Caki2 (cell line): ENCODE results near the gene AMIGO3. TPM values are rescaled to one million over a fixed set of nuclear protein-coding genes. Genes with fewer than 3 reads are reported as not detected.

Source experiments
- DNase-seq: peaks from one replicate; pipeline ENCODE4 v3.0.0-alpha.2; 2015; ENCODE audit warnings: low read depth
- in situ Hi-C: cut with HindIII; loops from 2 replicates; pipeline ENCODE4 v1.10.0; 2016; ENCODE audit warnings: low sequenced_read_pairs, low pct_unique_long_range_greater_than_20kb, mixed read lengths
- total RNA-seq: library from RNA; depleted of rRNA; stranded (reverse); fragments of >200 nt; shearing (Covaris generic); gene quantifications from 2 replicates; pipeline ENCODE4 v1.2.3, GENCODE V29; 2014; ENCODE audit warnings: low replicate concordance

Gene AMIGO3
- total RNA-seq, 1 experiment from 2014 or later: not detected

DNA sequence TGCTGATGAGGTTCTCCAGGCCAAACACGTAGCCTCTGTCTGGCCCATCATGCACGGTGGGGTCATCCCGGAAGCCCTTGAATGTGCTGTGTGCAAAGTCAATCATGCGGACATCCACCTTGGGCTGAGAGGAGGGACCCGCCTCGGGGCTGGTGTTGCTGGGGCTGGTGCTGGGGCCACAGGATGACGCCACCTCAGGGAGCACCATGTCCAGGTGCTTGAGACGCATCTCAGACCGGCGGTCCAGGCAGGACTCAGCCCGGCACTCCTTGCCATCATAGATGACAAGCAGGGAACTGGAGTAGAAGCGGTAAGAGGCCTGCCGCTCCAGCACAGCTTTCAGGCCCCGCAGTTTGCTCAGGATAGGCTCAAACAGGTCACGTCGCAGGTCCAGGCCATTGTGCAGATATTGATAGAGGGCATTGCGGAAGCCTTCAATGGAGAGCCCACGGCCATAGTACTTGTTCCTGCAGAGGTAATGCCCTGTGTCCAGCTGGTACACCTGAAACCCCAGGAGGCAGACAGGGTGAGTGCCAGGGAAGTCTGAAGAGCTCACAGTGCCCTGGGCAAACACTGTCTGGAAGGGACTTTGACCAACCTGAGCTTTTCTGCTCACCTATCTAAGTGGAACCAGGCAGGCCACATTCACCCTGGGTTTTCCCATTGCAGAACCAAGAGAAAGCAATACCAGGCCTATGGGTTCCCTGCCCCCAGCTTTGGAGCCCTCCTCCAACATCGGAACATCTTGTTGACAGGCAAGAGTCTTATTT lies 7.9 kb upstream of the AMIGO3 start:
- in situ Hi-C loops: no loop called here
- DNase-seq: no peak

DNA sequence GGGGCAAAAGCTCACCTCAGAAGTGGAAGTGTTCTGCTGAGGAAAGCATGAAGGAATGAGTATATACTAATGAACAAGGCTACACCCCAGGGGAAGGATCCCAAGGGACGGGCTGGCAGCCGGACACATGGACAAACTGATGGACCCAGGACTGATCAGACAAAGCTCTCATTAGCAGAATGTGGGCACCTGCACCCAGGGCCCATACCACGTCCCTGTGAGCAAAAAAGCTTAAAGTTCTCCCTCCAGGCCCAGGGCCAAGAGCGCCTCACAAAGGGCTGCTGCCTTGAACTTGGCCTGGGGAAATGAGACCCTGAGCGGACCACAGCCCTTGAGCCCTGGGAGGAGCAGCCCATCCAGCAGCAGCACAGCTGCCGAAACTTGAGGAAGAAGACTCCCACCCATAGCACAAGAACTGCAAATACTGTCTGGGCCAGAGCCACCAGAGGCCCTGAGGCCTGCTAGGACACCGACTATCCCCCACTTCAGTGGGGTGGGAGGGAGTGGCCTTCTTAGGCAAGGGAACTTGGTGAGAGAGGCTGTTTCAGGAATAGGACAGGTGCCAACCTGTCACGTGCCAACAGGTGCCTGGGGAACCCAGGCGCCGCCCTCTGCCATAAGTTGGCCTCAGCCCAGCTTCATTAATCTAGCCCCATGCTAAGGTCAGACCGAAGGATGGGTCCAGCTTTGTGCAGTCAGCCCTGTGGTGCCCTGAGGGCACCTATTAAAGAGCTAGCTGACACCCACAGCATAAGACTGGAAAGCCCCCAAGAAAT lies 6.6 kb upstream of the AMIGO3 start:
- in situ Hi-C loops: no loop called here
- no peak for DNase-seq

DNA sequence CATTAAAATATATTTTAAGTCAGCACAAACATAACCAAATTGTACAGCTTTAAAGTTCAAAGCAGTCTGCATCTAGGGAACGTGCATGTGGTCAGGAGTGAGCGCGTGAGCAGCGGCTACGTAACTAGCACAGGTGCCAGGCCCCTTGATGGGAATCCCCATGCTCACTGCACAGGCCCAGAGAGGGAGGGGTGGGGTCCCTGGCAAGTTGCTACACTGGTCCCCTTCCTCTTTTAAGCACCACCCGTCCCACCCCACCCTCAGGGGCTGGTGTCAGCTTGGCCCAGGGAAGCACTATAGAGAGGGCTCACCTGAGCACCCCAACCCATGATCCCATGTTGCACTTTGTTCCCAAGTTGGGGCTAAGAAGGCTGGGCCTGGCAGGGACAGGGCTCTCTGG lies 5.1 kb upstream of the AMIGO3 start:
- DNase-seq: no peak

DNA sequence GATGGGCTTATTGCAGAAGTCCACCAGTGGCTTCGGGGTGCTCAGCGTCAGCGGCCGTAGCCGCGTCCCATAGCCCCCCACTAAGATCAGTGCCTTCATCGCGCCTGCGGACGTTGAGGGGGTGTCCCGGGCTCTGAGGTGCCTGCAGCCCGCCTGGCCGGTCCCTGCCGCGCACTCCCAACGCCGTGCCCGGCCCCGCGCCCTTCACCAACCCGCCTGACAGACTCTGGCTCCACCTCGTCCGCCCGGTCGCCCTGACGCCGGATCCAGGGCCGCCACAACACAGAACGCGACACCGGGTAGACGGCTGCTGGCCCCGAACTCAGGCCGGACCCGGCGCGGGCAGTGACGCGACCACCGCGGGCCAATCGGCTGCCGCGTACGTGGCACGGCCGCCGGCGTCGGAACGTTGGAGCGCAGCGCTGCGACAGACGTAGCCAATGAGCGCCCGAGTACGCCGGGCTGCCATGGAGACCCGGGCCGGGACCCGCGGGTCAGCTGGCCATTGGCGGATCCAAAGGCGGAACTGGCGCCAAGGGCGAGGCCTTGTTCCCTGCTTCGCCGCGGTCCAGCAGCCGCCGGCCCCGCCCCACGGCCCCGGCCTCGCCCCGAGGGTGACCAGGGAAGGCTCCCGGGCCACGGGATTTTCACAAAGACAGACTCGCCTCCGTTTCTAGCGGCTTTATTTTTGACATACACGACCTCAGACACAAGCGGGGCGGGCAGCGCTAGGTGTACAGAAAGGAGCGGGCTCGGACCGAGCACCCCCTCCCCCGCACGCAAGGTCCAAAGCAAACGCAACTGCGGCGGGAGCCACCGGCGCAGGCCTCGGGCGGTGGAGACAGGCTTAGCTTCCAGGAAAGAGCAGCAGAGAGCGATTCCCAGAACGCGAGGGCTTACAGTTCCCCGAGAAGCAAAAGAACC lies 4.4 kb upstream of the AMIGO3 start, which contains the start of gene GMPPB:
GMPPB (minus strand) TSS at position 324 of the 924 bp plus-strand sequence; CDS start at position 99, 225 bp downstream.
- peak; percentile 89 for DNase-seq
- in situ Hi-C loops: no loop called here

More for the DNA sequence above, 5.1 kb upstream of the AMIGO3 start:
- in situ Hi-C loops: no loop called here

DNA sequence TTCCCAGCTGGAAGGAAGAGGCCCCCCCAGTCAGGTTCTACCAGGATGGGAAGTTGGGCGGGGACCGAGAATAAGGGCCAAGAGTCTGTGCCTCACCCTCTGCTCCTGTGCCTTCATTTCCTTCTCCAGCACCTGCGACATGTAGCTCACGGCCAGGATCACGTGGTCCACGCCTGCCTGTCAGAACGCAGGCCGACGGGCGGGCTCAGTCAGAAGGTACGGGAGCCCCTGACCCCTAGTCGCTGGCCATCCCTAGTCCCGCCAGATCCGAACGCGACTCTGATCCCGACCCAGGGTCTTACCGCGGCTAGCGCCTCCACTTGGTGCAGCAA lies 3.8 kb upstream of the AMIGO3 start:
- in situ Hi-C loops: no loop called here
- DNase-seq: peak; percentile 57

DNA sequence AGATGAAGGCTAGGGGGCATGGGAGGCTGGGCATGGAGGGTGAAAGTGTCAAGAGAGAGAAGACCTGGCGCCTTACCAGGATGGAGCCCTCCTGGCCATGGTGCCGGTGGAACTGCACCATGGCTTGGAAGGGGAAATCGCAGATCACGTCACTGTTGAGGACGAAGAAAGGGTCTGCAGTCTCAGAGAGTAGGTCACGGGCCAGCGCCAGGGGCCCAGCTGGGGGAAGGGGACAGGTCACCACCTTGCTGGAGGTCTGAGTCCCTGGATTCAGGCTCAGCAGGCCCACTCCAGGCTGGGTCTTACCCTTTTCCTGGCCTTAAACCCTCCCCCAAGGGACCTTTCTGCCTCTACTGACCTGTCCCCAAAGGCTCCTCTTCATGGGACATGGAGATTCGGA lies 3.4 kb upstream of the AMIGO3 start:
- DNase-seq: no peak
- in situ Hi-C loops: no loop called here

DNA sequence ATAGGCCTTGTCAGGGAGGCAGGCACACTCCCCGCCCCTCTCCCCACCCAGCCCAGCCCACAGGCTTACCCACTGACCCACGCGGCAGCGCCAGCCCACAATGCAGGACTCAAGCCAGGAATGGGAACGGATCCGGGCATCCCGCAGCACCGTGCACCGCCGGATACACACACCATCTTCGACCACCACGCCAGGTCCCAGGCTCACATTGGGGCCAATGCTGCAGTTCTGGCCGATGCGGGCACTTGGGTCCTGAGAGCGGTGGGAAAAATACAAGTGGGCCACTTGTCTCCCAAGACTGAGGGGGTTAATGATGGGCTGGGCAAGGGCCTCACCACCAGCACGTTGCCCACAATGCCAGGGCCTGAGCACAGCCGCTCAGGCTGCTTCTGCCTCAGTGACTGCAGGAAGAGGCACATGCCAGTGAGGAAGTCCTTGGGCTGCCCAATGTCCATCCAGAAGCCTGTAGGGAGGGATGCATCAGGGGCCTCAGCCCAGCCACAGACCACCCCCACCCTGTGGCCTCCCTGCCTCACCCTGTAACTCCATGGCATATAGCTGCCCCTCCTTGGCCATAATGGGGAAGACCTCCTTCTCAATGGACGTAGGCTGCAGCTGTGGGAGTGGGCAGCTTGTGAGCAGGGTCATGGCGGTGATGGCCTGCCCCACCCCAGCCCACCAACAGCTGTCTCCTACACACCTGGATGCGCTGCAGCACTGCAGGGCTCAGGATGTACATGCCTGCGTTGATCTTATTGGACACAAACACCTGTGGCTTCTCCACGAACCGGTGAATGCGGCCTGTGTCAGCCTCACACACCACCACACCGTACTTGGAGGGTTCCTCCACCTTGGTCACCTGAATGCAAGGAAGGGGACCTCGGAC lies 2.7 kb upstream of the AMIGO3 start:
- in situ Hi-C loops: no loop called here
- DNase-seq: no peak

DNA sequence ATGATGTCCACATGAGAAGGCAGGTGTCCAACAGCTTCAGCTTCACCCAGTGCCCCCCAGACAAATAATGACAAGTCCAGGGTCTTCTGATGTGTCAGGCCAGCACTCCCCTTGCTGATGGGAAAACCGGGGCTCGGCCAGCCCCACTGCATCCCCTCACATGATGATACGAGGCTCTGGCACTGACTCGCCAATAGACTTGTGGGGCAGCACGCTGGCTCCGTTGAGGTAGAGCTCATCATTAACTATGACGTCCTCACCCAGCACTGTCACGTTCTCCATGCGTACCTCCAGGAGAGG lies 2.1 kb upstream of the AMIGO3 start:
- no peak for DNase-seq
- in situ Hi-C loops: no loop called here

DNA sequence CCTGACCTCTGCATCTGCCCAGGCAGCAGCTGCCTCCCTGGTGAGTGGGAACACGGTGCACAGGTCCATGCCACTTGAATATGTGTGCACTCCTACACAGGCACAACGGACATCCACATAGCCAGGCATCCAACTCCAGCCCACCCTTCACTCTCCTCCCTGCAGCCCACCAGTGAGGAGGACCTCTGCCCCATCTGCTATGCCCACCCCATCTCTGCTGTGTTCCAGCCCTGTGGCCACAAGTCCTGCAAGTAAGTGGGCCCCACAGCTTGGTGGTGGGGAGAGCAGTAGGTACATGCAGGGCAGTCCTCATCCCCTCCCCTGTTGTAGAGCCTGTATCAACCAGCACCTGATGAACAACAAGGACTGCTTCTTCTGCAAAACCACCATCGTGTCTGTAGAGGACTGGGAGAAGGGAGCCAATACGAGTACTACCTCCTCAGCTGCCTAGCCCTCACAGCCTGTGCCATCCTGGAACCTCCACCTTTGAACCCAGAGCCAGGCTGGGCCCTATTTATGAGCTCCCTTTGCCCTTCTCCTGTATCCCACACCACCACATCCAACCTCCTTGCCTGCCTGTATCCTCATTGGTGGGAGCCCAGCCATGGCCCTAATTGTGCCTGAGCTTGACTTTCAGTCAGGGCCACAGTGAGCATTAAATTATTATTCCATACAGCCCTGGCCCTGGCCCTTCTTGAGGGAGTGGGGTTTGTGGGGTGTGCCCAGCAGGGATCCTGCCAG lies 1.5 kb upstream of the AMIGO3 start:
- no peak for DNase-seq
- in situ Hi-C loops: no loop called here

DNA sequence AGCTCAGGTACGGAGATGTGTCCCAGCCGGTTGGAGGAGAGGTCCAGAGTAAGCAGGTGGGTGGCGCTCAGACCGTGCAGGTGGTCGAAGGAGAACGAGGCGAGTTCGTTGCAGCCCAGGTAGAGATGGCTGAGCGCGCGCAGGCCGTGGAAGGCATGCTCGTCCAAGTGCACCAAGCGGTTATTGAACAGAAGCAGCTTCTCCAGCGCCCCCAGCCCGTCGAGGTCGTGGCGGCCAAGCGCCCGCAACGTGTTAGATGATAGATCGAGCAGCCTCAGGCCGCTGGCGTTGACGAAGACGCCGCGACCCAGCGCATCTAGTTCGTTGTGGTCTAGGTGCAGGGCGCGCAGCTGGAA lies 648 bp downstream of the AMIGO3 start:
- in situ Hi-C loops: no loop called here
- no peak for DNase-seq

DNA sequence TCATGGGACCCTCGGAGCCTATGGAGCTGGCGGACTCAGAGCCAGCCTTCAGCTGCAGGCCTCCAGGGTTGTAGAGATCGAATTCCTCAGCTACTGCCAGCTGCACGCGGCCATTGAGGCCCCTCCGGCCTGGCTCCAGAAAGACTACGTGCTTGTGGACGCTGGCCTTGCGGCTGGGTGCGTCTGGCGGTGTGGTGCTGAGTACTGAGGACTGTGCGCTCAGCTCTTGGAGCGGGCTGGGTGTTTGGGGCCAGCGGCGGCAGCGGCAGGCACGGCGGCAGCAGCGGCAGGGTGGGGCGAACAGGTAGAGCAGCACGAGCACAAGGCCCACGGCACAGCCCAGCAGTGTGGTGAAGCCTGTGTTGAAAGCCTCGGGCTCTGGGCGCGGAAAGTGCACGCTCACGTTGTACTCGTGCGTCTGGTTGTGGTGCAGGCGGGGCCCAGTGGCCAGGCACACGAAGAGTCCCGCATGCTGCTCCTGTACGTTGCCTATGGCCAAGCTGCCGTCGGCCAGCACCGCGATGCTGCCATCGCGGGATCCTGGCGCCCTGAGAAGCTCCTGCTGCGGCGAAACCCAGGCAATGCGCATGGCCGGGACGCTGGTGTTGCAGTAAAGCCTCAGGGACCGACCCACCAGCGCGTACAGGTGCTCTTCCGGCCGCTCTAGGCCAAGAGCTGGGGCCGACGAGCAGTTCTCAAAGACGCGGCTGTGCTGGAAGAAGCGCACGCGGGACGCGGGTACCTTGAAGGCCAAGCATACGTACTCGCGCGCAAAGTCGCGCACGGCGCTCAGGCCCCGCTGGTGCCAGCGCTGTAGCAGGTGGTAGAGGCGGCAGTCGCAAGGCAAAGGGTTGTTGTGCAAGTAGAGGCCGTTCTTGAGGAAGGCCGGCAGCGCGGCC lies 1.3 kb downstream of the AMIGO3 start:
- in situ Hi-C loops: no loop called here
- DNase-seq: no peak

DNA sequence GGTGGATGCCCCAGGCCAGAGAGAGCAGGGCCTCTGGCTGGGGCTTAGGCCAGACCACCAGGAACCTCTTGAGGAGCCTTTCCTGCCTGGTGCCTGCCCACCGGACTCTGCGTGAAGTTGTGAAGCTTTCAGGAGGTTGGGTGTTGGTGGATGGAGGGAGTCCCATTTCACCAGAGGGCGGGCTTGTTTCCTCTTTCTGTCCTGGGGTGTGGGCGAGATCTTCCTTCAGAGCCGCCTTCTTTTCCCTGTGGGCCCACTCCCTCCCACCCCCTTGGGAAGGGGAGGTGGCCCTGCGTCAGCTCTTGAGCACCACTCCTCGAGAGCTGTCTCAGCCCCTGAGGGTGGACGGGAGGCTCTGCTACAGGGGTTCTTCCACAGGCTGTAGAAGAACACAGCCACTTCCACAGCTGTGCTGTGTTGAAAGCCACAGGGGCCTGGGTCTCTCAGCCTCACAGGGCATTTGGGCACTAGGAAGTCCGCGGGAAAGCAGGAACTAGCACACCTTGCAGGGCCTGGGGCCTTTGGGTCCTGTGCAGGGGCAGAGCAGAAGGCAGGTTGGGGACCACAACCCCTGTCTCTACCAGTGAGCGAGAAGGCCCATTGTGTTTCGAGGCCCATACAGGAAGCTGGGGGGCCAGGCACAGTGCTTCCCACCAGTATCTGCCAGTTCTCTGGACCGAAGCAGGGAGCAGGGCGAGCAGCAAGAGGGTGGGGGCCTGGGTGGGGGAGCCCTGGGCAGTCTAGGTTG lies 2.1 kb downstream of the AMIGO3 start:
- DNase-seq: no peak
- in situ Hi-C loops: no loop called here

DNA sequence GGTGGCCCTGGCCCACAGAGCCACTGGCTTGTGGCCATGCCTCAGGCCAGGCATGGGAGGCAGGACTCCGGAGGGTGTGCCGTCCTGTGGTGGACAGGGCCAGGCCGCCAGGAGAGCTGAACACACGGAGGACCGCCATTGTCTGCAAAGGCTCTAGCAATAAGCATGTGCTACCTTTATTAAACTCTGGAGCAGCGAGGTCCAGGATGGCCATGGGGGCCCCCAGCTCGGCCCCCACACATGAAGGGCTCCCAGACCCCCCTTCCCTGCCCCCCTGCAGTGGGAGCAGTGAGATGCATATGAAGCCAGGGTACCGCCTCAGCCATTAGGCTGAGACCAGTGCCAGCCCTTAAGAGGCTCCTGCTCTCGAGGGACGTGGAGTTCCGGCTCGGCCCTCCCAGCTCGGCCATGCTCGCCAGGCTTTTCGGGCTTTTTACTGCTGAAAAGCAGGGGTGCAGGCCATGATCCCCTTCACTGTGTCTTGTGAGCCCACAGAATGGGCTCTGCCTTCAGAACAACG lies 2.7 kb downstream of the AMIGO3 start:
- in situ Hi-C loops: no loop called here
- no peak for DNase-seq

DNA sequence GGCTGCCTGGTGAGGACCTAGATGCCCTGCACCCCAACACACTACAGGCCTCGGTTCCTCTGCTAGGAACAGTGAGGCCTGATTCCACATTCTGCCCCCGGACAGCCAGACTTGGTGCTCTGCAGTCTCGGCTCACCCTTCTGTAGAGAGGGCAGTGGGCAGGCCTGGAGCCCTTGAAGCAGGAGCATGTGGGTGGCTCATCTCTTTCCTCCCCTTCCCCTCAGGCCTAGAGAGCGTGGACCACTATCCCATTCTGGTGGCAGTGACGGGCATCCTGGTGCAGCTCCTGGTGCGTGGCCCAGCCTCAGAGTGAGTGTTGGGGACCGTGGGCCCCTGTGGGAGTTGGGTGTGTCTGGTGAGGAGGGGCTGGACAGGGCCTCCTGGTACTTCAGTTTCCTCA lies 3.3 kb downstream of the AMIGO3 start:
- no peak for DNase-seq
- in situ Hi-C loops: no loop called here

DNA sequence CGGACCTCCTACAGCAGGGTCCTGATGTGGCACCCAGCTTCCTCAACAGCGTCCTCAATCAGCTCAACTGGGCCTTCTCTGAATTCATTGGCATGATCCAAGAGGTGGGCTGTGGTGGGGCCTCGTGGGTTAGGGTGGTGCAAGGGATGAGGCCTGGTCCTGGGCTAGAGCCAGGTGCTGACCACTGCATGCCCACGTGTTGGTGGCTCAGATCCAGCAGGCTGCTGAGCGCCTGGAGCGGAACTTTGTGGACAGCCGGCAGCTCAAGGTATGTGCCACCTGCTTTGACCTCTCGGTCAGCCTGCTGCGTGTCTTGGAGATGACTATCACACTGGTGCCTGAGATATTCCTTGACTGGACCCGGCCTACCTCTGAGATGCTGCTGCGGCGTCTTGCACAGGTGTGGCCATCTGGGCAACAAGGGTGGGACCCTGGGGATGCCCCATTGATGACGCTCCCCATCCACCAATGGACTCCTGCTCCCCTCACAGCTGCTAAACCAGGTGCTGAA lies 3.8 kb downstream of the AMIGO3 start:
- in situ Hi-C loops: no loop called here
- DNase-seq: no peak
